UCSD-AML1 (cell line): Measurements from ENCODE around the gene MTCL1.

Experiments used
- DNase-seq: peaks from one replicate; lab custom pipeline; 2025; ENCODE audit not compliant: unreplicated experiment; lab: John Stamatoyannopoulos, UW

The MTCL1 gene

DNA sequence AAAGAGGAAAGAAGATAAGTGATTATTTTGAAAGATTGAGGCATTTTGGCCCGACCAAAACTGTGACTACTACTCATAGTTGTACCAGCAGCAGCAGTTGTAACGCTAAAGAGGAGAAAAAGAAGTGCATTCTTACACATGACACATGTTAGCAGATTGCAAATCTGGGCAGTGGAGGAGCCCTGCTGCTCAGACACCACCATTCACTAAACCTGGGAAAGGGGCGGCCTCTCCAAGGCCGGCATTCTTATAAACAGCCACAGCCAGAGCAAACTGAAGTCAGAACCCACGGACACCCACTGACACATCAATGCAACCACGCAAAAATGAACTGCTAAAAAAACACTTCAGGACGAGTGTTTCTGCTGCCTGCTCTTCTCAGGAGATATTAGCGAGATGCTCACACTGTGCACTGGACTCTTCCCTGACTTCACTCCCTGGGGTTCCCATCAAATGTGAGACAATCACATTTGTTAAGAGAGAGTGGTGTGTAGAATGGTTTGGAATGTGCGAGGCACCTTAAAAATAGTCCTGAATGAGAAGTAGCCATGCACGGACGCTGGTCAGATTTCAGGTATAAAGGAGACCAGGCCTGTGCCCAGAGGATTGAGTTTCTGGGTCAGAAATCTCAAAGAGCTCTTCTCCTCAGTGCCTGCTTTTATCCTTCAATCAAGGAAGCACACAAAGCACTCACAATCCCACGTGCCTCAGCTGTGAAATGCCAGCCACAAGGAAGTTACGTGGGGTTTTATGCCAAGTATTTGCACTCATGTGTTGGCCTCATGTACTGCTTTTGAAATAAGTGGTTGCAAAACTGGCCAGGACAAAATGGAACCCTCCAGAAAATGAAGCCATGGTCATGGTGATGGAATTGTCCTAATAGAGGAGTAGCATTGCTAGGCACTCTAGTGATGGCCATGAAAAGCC lies 83.4 kb downstream of the MTCL1 start:
- no peak for DNase-seq

DNA sequence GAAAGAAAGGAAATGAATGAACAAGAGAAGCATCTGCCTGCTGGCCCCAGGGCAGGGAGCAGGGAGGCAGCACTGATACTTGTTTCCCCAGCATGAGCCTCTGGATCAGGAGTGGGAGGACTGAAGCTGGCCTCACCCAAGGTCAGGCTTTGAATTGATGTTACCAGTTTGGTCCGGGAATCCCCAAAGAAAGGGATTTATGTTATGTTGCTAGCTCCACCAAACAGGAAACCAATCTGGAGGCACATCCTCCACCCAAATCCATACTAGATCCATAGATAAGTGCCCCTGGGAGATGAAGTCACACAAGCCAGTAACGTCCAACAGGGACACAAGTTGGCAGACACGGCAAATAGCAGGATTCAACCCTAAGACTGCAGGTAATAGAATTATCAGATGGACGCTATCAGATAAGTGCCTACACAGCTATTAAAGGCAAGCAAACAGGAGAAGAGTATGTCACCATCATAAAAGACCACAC lies 85.9 kb downstream of the MTCL1 start:
- no peak for DNase-seq

DNA sequence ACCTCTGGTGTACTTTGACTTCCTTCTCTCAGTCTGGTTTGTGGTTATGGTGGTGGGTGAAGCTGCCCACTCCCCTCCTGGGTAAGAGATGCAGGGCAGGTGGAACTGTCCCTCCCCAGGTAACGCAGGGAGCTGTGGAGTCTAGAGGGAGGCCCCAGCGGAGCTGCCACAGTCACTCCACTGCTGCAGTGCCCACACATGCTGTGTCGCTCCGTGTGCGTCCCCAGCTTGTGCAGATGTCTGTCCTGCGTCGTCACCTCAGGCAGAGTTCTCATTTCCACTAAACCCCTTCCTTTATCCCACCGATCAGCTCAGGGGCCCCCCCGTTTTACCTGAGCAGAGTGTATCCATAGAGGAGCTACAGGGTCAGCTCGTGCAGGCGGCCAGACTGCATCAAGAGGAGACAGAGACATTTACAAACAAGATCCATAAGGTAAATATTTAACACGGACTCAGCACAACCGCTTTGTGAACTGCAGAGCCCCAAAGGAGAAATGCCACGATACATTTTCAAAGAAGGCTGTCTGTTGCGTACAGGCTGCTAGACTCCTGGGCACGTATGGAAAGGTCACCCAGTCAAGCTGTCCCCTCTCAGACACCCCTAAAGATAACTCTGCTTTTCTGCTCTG lies 87.4 kb downstream of the MTCL1 start:
- no peak for DNase-seq

DNA sequence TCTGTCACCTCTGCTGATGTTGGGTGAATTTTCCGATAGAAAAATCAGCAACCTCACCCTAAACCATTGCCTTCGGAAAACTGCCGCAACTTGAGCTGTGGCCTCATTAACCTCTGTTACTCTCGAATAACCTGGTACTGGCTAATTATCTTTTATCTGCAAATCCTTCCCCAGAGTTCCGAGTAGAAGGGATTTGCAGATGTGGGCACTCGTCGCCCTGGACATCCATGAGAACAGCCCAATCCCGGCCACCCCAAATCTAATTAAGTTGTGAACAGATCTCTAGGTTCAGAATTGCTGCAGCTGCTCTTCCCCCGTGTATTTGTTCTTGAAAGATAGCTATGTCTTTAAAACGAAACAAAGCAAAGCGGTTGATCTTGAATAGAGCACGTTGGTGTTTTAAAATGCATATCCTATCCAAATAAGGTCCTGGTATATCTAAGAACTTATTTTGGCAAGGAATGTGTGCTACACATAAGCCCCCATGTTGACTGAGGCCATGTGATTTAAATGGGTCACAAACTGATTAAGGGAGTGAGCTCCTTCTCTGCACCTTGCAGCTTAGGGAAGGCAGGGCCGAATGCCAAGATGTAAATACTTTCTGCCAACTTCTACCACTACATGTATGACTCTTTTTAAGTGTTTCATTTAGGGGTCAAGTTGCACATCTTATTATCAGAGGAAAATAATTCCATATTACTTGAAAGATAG lies 88.2 kb downstream of the MTCL1 start:
- no peak for DNase-seq

DNA sequence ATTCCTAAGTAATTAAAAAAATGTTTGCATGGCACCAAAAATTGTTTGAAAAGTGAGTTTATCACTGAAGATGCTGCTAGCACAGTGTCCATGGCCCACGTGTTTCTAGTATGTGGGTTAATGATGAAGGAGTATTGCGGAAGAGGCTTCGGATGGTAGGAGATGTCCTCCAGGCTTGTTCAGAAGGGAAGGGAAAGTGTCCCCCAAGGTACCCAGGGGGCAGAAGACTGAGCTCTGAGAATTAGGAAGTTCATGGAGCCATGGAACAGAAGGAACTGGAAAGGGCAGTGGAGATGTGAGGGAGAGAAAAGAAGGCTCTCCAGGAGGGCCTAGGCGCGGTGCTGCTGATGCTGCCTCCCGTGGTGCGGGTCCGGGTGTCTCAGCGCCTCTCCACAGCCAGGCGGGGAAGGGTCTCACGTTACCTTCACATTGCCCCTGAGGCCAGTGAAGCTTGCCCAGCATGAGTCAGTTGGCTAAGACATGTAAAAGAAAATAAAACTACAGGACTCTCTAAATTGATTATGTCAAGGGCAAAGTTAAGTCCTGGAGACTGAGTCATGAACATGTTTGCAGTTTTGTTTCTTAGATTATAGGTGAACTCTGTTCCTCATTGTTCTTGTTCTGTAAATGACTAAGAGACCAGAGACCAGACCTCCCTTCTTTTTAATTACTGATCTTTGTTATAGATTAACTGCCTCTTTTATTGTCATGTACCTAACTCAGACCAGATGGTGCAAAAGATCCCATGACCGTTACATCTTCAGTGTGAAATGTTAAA lies 89.0 kb downstream of the MTCL1 start:
- DNase-seq: no peak

DNA sequence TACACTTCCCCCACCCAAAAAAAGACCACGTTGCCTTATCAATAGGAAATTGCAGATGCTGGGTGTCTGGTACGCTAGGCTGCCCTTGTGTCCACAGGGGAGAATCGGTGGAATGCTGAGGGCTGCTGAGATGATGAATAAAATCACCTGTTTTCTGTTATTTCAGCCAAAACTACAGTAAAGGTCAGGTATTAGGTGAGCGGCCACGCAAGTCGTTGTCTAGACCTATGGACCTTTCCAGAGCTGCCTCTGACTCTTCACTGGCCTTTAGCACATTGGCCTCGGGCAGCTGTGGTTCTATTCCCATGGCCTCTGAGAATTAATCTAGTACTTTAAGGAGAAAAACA lies 89.6 kb downstream of the MTCL1 start:
- DNase-seq: no peak

DNA sequence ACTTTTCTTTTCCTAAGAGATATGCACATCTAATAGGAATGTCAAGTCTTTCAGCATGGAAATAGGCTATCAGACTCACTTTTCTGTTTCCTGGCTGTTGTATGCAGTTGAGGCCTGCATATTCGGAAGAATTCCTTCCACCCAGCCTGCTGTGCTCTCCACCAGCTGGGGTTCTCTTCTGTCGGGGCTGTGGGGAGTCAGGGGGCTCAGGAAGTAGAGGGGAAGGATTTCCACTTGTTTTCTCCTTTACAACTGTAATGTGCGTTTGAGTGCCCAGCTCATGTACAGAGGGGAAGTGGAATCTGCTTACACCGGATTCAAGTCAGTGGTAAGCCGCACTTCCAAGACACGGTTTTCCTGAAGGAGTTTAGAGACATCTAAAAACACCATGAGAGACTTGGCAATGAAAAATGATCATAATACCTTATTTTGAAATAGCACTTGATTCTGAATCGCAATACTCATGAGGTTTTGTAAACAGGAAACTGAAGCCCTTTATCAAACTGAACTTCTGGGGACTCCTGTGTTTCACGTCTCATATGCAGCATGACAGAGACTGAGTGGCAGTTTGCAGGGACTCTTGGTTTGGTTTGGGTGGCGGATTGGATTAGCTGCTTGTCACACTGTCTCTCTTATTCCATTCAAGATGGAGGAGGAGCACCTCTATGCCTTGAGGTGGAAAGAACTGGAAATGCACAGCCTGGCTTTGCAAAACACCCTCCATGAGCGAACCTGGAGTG lies 90.4 kb downstream of the MTCL1 start:
- DNase-seq: no peak

DNA sequence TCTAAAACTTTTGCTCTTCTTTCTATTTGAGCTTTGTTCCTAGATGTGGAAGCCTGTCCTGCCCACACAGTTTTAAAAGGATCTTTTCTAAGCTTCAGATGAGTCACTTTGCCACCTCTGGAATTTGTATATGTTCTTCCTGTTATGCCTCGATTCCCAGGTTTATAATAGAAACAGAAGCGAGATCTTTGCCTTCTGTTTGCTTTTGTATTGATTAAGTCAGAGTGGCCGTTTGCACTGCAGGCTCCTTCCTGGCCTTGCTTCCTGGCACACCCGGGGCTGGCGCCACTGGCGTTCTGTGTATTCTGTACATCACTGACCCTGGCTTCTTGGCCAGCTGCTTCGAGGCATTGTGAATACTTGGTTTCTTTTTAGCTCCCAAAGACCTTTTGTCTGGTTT lies 91.8 kb downstream of the MTCL1 start:
- DNase-seq: no peak

DNA sequence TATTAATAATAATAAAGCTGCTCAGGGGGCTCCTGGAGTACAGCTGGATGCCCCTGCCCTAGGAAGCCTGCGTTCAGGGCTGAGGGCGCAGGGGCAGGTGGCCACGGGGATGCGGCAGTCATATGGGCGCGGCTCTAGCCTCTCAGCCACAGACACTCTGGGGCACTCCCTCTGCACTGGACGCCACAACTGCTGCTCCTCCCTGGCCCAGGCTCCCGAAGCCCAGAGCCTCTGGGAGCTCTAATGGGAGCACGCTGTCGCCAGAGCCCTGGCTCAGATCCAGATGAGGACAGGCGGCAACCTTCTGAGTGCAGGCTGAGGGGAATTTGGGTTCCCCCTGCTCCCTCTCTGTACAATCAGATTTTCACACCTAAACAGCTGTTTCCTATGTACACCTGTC lies 93.6 kb downstream of the MTCL1 start:
- no peak for DNase-seq

DNA sequence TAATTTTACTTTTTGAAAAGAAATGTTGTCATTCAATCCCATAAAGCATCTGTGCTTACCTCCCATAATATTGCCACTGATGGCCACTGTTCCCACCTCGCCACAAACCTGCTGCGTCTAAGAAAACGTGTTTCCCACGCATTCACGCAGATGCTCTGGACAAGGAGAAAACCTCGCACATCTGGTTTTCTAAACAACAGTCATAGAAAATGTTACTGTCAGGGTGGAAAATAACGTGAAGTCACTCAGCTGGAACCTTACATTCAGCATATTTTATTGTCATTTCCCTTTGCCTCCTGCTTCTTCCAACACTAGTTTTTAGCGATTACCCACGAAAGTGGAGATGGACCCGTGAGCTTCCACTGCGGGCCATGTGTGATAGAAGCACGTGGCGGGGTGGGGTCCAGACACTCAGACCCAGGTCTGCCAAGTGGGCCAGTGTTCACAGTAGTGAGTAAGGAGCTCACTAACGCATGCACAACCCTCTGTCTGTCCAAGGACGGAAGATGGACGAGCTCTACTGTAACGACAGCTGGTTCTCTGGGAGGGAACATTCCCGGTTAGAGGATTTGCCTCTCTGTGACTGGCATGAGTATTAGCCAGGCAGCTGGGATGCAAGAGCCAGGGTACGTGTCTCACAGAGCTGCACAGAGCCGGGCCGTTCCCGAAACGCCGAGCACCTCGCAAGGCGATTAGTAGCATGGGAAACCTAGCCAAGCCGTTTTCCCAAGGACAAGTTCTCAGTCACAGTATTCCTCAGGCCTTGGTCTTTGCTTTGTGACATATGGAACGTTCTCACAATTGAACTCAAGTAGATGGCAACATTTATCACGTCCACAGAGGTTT lies 94.5 kb downstream of the MTCL1 start:
- DNase-seq: no peak

DNA sequence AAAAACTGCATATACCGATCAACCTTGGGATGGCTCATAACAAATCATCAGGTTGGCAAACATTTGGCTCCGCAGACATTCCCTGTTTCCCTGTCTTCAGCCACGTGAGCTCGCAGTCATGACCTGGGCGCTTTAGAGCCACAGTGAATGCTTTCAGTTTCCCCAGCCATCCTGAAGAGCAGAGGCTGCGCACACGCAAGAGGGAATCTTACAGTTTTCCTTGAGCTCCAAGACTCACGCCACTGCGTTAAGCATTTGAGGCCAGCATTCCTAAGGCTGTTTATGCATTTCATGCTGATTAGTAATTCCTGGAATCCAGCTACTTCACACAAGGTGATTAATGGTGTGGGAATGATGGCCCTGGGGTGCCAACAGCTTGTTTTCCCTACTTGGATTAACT lies 95.1 kb downstream of the MTCL1 start:
- DNase-seq: no peak

DNA sequence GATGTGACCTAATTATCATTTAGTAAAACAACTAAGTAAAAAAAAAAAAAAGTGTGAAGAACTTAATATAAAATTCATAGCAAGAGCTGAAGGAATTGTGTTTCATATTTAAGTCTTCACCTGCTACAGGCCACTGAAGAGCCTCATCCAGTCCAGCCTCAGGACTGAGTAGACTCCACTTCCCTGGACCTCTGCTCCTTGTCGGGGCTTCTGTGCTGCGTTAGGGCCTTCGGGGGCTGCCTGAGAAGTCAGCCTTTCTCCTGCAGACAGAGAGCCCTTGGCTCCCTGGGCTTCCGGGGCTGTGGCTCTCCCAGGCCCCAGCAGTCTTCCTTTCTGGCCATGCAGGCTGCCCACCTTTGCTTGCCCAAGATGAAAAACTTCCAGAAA lies 95.5 kb downstream of the MTCL1 start:
- no peak for DNase-seq

DNA sequence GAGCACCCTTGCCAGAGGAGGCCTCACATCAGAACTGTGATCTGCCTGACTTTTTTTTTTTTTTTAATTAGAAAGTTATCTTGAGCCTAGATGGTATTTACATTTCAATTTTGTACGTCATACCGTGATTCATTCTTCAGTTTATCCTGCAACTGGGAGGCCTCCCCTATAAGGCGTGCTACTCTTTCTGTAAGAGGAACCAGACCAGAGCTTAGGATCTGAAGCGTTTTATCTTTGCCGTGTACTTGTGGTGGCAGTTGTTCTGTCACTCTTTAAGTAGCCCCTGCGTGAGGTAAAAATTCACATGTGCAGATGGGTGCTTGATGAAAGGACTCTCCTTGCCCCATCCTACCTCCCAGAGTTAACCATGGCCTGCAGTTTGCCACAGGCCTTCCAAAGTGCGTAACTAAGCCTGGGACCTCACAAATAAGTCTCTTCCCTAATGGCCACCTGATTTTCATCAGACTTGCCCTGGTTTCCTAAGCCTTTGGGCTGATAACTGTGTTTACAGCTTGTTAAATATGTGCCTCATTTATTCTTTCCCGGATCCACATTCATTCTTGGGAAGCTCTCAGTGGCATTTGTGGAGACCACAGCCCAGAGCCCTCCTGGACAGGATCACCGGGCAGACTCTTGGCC lies 96.0 kb downstream of the MTCL1 start:
- no peak for DNase-seq

DNA sequence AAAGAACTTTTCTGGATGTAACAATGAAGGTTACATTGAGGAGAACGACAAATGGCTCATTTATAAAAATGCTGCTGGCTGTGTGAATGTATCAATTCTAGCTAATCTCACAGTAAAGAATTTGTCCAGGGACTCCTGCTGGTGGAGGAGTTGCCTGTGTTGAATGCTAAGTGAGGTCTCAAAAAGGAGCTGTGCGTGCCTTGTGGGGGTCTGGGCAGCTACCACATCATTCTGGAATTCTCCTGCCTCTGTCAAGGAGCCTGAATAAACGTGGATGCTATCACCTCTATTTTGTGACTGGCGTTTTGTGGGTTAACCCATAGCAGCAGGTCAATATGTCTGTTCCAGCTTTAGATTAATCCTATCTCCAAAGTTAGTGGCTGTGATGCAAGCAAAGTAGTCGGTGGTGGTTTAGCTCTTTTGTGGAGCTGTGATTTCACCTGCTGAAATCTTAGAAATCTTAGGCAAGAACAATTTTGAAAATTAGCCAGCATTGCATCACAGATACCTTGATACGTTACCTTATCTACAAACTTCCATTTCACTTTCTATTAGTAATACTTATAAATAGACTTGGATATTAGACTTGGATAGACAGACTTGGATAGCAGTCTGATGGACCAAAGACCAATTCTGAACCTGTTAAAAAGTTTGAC lies 96.8 kb downstream of the MTCL1 start:
- no peak for DNase-seq

DNA sequence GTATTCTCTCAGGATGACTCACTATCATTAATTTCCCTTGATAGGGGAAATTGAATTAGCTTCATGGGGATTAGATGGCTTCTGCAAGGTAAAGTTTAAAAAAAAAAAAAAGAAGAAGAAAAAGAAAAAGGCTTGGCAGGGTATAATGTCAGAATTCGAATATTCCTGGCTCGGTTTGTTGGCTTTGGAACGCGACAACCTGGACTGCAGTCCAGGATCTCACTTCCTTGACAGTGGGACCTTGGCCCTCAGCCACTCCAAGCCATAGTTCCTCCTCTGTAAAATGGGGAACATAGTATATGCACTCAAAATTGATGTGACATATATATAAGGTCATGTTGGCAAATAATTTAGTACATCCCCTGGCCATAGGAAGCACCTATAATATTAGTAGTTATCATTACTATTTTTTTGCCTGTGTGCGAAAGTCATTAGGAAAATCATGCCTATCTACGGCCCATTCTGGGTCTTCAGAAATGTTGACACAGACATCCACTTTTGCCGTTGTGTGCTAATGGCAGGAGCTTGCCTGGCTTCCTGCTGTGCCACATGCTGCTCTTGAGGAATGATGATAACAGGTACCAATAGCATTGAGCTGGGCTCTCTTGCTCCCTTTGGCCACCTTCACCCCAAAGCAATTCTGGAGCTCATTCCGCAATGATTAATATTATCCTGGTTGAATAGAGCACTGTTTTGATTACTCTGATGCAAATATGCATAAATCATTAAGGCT lies 97.9 kb downstream of the MTCL1 start:
- no peak for DNase-seq

DNA sequence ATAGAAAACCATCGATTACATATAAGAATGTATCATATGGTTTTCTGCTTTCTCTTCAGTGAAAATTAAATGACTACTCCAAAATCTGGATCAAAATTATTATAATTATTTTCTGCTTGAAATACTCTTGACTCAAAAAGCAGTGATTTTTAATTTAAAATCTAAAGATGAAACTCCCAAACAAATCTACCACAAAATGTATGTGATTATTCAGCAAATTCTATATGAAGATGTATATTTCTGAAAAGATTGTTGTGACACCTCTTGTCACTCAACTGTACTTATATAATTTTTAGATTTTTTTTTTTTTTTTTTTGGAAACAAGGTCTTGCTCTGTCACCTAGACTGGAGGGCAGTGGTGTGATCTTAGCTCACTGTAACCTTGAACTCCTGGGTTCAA lies 98.6 kb downstream of the MTCL1 start:
- DNase-seq: no peak

DNA sequence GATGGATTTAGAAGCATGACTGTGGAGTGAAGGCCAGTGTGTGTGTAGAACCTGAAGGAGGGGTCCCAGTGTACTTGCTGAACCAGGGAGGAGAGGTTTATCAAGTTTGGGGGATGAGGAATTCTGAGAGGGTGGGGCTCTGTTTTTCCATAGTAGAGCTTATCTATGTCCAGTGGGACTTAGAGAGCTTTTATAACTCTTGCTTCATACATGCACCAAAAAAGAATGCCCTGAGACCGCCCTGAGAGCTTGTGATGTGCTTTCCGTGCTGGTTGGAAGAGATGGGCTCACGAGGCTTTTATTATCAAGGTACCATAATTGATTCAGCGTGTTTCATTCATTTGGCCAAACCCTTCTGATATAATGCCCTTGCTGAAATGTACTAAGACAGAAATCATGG lies 100.2 kb downstream of the MTCL1 start:
- no peak for DNase-seq
